GM21529 (cell line): Measurements from ENCODE around the gene OLA1.

Source experiments
- ATAC-seq: cut with Tn5 transposase; IDR thresholded peaks from one replicate; pipeline ENCODE4 v1.9.1; 2021; ENCODE audit not compliant: unreplicated experiment

OLA1 gene

DNA sequence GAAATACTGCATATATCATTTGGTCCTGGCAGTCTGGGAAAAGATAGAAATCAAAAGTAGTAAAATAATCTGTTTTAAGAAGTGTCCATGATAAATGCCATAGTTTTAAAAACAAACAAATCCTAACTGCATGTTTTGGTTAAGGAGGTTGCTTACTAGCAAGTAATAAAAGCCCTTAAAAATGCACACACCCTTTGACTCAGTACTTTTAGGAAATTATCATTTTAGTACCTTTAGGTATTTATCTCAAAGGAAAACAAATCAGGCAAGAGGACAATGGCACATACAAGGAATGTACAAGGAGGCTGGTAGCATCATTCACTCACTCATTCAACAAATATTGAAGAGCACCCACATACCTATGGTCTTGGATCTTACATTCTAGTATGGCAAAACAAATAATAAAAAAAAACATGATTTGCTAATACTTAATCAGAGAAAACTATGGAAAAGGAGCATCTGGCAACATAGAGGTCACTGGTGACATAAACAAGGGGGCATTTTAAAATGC is 67.6 kb downstream of the OLA1 start:
- ATAC-seq = no peak

DNA sequence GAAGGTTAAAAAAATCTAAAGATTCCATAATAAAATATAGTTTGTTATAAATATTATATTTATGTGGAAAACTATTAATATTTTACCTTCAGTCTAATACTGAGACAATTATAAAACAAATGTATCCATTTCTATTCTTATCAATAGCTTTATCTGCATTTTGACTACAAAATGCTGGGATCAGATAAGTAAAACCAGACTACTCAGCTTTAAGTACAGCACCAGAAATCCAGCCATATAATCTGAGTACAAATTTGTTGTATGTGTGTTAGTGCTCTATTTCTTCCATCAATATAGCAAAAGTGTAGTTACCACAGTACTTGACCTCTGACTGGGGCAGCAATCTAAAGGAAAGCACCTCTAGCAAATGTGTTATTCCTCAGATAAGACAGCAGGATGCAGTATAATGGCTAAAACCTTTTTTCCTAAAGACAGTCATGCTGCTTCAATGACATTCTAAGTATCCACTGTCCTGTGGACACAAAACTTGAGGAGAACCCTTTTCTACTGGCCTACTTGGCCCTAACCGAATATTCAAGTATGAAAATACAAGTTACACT is 68.1 kb downstream of the OLA1 start:
- no peak for ATAC-seq

DNA sequence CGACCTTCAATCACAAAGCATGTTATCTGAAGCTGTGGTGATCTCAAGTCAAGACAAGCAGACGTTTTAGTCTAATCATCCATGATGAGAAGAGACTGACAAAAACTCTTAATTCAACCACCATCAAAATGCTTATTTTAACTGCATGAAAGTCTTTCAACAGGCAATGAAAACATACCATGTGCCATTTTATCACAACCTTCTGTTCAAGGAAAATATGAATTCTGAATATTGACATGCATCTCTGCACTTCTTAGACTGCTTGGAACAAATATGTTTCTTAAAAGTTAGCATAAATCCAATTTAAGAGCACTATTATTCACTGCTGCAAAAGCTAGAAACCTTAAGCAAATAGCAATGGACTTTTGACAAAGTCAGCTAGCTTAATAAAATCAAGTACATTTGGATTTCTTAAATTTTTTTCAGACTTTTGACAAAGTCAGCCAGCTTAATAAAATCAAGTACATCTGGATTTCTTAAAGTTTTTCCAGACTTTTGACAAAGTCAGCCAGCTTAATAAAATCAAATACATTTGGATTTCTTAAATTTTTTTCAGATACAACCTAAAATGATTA is 70.9 kb downstream of the OLA1 start:
- no peak for ATAC-seq

DNA sequence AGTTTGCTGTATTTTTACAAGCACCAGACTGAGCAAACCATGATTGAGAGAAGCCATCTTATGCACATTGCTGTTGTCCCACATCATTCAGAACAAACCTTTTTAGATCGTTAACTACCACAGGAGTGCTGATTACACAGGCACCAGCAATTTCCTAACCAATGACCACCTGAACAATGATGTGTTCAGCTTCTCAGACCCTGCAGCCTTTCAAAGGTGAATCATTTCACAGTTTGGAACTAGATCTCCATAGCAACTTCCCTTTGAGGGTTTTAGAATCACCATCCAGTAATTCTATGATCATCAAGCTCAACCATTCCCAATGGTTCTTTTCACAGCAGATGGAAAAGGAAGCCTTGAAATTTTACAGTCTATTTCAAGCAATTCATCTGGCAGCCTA is 71.4 kb downstream of the OLA1 start:
- no peak for ATAC-seq

DNA sequence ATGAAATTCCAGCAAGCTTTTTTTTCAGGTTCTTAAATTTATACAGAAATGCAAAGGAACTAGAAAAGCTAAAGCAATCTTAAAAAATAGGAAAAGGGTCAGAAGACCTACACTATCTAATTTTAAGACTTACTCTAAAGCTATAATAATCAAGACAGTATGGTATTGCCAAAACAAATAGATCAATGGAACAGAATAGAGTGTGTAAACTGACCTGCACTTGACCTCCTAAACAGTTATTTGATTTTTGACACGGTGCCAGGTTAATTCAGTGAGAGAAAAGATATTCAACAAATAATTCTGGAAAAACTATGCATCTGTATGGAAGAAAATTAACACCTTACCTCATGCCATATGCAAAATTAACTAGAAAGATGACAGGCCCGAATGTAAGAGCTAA is 73.6 kb downstream of the OLA1 start:
- no peak for ATAC-seq

DNA sequence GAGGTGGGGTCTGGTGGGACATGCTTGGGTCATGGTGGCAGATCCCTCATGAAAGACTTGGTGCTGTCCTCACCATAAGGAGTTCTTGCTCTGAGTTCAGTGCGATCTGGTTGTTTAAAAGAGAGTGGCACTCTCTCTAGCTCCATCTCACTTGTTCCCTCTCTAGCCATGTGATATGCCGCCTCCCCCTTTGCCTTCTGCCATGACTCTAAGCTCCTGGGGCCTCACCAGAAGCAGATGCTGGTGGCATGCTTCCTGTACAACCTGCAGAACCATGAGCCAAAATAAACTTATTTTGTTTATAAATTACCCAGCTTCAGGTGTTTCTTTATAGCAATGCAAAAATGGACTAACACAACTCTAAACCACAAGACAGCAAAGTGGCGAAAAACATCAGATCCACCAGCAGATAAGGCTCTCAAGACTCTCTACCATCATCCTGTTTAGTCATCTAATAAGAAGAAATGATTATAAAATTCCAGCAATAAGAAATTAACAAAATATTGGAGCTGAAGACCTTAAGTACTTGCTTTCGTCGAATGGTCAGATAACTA is 75.5 kb downstream of the OLA1 start:
- ATAC-seq = no peak

DNA sequence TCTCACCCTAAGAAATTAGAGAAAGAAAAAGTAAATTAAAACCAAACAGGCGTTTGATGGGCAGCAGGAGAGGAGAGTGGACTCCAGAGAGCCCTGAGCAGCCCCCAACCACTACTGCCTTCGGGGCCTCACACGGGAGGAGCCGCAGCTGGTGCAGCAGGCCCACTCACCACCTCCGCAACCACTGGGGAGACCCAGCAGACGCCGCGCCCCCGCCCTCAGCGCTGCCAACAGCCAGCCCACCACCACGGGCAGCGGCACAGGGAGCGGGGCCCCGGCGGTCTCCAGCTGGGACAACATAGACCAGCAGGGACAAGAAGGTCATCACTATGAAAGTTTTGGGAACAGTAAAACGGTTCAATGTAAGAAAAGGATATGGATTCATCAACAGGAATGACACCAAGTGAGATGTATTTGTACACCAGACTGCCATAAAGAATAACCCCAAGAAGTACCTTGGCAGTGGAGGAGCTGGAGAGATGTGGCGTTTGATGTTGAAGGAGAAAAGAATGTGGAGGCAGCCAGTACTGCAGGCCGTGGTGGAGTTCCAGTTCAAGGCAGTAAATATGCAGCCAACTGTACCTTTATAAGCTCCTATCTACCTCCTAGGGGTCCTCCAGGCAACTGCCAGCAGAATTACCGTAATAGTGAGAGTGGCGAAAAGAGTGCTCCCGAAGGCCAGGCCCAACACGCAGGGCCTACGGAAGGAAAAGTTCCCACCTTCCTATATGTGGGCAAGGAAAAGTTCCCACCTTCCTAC is 76.5 kb downstream of the OLA1 start:
- no peak for ATAC-seq

DNA sequence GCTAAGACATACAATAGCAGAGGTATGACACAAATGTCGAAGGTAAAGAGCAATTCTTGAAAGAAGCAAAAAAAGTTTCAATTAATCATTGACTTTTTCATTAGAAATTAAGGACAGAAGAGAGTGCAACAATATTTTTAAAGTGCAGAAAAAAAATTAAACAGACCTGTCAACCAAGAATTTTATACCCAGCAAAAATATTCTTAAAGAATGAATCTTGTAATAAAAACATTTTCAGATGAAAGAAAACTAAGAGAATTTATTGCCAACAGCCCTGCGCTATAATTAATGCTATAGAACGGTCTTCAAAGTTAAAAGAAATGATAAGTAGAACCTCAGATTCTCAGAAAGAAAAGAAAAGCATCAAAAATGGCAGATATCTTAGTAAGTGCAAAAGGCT is 79.0 kb downstream of the OLA1 start:
- ATAC-seq = no peak

DNA sequence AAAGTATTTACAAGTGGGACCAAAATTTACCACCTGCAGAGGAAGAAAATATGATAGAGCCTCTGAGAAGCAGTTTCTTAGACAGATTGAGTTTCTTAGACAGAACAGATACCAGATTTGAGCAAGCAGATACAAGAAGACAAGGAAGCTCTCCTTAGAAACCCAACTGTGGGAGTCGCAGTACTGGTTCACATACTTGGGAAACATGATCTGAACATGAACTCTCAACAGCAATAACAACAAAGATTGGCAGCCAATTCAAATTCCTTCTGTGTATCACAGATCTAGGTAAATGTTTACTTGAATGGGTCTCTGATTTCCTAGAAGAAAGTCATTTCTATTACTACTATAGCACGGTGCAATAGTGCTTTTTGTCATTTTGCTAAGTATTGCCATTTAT is 82.1 kb downstream of the OLA1 start:
- no peak for ATAC-seq

DNA sequence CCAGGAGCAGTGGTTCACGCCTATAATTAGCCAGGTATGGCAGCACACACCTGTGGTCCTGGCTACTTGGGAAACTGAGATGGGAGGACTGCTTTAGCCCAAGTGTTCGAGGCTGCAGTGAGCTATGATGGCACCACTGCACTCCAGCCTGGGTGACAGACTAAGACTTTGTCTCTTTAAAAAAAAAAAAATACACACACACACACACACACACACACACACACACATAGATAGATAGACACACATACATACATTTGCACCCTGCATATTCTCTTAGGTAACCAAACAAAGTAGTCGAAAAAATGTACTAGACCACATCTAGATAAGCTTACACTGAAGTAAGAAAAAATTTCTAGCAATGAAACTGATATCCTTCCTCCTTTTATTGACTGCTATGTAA is 86.8 kb downstream of the OLA1 start:
- ATAC-seq = no peak

DNA sequence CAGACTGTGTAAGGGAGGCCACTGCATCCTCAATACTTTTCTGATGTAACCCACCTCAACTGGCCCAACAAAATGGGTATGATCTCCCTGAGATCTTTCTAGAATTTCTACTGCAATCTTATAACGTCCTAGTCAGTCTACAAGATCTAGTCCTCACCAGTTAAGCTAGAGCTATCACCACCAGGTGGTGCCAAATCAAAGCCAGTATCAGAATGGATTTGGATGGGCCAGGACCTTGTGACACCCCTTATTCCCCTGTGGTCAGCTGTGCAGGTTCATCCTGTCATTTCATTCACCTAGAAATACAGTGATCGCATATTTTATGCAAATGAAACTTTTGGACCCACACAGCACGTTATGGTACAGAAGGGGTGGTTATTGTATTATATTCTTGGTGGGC is 90.3 kb downstream of the OLA1 start:
- no peak for ATAC-seq

DNA sequence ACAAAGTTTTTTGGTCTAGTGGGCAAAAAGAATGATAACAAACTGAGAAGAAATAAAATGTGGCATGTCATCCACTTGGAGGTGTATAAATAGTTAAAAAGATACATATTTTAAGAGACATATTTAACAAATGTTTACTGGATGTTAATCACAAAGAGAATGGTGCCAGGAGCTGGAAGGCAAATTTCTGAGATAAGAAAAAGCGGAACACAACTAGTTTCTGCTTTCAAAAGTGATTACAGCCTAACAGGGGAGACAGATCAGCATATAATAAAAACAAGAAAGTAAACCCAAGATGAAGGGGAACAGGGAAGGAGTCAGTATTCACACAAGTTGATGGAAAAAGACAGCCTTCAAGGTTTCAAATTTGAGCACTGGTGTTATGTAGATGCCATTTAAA is 91.3 kb downstream of the OLA1 start:
- no peak for ATAC-seq

DNA sequence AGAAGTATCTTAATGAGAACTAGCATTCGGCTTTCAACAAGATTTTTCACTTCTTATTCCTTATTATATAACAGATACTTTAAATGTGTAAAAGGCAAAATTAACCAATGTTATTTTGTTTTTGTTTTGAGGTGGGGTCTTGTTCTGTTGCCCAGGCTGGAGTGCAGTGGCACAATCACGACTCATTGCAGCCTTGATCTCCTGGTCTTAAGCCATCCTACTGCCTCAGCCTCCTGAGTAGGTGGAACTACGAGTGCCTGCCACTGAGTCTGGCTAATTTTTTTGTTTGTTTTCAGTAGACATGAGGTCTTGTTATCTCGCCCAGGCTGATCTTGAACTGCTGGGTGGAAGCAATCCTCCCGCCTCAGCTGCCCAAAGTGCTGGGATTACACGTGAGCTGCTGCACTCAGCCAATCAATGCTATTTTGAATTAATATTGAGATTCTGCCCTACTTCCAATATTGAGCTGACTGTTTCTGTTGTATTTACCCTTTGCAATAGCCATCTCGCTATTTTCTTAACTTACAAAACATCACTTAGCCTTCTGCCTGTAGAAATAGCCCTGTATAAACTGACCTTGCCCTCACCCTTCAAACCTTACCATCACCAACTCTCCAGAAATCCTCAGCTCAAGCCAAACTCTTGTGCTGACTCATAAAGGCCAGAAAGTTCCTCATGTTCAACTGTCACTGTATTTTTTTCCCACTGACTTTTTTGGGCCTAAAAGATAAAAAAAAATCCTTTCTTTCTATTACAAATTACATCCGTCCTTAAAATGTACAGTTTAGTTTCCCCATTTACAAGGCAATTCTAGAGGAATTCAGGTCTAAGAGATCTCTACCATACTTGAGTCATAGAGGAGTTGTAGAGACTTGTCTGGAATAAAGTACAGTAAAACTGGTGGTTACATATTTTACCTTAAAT is 94.3 kb downstream of the OLA1 start:
- no peak for ATAC-seq

DNA sequence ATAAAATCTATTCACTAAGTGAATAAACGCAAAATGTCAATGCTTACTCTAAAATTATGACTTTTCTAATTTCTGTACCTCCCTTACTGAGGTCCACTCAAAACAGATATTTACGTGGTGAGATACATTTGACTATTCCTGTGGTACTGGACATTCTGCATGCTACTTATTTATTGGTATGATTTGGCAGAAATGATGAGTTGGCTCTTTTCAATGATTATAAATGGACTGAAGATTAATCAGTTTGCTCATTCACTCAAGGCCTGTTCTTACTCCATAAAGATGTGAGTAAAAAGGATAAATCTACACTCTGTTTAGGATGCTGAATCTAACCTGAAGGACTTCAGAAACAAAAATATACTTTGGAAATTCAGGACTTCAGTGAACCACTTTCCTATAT is 98.8 kb downstream of the OLA1 start:
- ATAC-seq = no peak

DNA sequence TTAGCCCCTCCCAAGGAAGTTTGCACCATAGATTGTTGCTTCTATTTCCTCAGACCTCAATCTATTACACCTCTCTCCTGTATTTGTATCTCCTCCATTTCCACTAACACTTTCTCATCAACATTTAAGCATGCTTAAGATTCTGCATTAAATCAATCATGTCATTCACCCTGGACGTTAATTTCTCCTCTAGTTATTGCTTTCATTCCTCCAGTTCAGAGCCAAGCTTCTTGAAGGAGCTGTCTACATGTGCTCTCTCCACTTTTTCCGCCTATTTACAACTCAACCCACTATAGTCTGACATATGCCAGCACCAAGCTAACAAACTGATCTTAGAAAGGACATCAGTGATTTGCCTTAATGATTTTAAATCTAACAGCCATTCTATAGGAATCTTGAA is 99.5 kb downstream of the OLA1 start:
- no peak for ATAC-seq

DNA sequence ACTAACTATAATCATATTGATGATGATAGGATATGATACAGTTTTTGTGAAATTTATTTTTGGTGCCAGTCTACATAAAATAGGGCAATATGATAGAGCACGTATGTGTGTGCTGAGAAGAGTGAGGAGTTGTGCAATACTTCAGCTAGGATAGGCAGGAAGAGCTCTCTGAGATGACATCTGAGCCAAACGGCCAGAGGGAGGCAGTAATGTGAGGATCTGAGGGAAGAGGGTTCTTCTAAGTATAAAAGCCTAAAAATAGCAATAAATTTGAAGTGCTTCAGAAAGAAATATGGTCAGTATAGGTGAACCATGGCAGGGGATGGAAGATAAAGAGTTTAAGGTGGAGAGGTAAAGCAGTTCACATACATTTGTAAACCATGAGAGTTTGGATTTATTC is 102.5 kb downstream of the OLA1 start:
- no peak for ATAC-seq

DNA sequence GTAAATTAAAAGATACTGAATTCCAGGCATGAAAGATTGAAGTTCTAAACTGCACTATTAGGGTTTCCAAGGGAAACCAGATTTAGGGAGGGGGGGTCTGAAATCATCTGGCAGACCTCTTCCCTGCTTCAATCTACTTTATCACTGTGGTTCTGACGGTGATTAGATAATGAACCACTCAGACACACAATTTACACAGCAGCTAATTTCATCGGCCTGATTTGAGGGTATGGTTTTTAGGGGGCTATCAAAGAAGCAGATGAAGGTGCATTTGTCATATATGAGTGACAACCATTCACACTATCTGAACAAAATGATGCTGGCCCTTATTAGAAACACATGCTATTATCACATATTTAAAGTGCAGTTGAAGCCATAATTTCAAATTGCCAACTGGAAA is 106.0 kb downstream of the OLA1 start:
- no peak for ATAC-seq

DNA sequence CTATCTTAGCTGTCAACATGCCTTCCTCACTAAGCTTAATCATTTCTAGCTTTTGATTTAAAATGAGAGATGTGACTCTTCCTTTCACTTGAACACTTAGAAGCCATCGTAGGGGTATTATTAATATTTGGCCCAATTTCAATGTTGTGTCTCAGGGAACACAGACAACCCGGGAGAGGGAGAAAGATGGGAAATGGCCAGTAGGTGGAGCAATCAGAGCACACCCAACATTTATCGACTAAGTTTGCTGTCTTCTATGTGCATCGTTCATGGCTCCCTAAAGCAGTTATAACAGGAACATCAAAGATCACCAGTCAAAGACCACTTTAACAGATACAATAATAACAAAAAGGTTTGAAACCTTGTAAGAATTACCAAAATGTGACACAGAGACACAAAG is 110.2 kb downstream of the OLA1 start:
- ATAC-seq = no peak

DNA sequence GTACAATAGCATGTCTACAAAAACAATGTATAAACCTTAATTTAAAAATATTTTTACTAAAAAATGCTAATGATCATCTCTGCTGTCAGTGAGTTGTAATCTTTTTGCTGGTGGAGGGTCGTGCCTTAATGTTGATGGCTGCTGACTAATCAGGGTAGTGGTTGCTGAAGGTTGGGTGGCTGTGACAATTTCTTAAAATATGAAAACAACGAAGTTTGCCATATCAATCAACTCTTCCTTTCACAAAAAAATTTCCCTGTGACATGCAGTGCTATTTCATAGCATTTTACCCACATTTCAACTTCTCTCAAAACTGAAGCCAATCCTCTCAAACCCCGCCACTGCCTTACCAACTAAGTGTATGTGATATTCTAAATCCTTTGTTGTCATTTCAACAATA is 112.4 kb downstream of the OLA1 start:
- ATAC-seq = no peak

DNA sequence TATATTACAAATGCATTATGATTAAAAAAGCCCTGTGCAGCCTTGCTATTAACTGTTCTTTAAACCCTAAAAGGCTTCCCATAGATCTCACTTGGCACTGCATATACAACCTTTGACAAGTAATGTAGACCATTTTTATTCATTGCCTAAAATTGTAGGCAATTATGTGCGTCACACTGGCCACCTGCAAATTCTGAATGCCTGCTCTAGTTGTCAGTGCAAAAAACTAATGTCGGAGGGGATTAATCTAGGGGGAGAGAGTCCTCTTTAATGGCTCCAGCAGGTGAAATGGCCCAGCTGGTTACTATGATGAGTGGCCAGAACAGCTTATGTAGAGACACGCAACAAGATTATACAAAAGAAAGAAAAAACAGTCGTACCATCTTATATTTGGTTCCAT is 123.2 kb downstream of the OLA1 start:
- ATAC-seq = no peak

DNA sequence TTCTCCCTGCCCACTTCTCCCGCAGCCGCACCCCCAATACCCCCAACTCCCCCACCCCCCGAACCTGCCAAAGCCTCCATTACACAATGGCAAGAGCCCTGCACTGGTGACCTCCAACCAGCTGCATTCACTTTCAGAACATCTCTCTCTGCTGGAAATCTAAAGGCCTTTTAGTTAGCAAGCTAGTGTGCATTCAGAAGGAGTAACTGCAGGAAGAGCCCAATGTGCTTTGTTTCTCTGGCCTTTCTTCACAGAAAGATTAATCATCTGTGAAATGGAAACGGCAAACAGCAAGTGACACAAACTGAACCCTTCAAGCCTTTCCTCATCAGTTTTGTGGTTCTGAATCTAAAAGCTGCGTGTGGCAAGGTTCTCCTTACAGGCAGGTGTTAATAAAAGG is 124.2 kb downstream of the OLA1 start:
- ATAC-seq = no peak
